IgD-negative memory B cell (primary cell): Measurements from ENCODE around the gene ADRA2C. TPM values are rescaled to one million over a fixed set of nuclear protein-coding genes. Genes with fewer than 3 reads are reported as not detected.
A peak's percentile ranks its signal among the peaks of the same experiment; 100 is the strongest.

ENCODE experiments used
- H3K27ac Mint-ChIP-seq, 3 donors: one replicate each; pipeline ENCODE4 v1.8.0; 2020 to 2022; ENCODE audit warnings: mild to moderate bottlenecking in 3 of 3, mixed read lengths in 3 of 3, moderate library complexity in 1 of 3
- H3K27me3 Mint-ChIP-seq: one replicate; pipeline ENCODE4 v1.8.0; 2021; ENCODE audit warnings: mixed read lengths
- H3K36me3 Mint-ChIP-seq: one replicate; pipeline ENCODE4 v1.8.0; 2020; ENCODE audit warnings: mild to moderate bottlenecking, mixed read lengths
- H3K4me1 Mint-ChIP-seq, 3 donors: one replicate each; pipeline ENCODE4 v1.8.0; 2020 to 2022; ENCODE audit warnings: mixed read lengths in 3 of 3, mild to moderate bottlenecking in 1 of 3
- H3K4me3 Mint-ChIP-seq, 4 donors: one replicate each; pipeline ENCODE4 v1.8.0; 2020 to 2022; ENCODE audit warnings: mild to moderate bottlenecking in 4 of 4, mixed read lengths in 4 of 4, moderate library complexity in 3 of 4
- H3K9me3 Mint-ChIP-seq, 3 donors: one replicate each; pipeline ENCODE4 v1.8.0; 2020 to 2021; ENCODE audit warnings: mixed read lengths in 3 of 3, mild to moderate bottlenecking in 1 of 3
- polyA plus RNA-seq: library from polyadenylated mRNA; unstranded; fragments of 300-500 nt; fragmentation: Illumina TruSeq; gene quantifications from one replicate; pipeline ENCODE4 v1.2.3, GENCODE V29; 2021

The ADRA2C gene
- polyA plus RNA-seq, 1 donor from 2014 or later: not detected

GRCh38 chr4:3727847-3728469, 38.2 kb upstream of the ADRA2C start:
- Mint-ChIP-seq H3K36me3 (no peaks in the 10 kb centered on the region), H3K9me3 (peaks cover 0 to 1% (median 0%) of the 10 kb centered on the region in 3 donors), H3K27me3 (peaks cover 20% of the 10 kb centered on the region), H3K27ac (no peak overlapping the region), H3K4me1 (peaks cover 0 to 3% (median 0%) of the 10 kb centered on the region in 3 donors), H3K4me3 (no peak overlapping the region)

- H3K4me3 Mint-ChIP-seq: no peak overlapping the region
- H3K27ac Mint-ChIP-seq: peak overlapping the region in 1 of 3 donors; percentile 4
- no peaks in the 10 kb centered on the region for H3K36me3 Mint-ChIP-seq
- H3K9me3 Mint-ChIP-seq: peaks cover 0 to 1% (median 0%) of the 10 kb centered on the region in 3 donors
- H3K4me1 Mint-ChIP-seq: peaks cover 0 to 3% (median 0%) of the 10 kb centered on the region in 3 donors
- H3K27me3 Mint-ChIP-seq: peaks cover 18% of the 10 kb centered on the region
Observed at GRCh38 chr4:3729188-3729881, 36.9 kb upstream of the ADRA2C start.

- no peaks in the 10 kb centered on the region for H3K4me1 Mint-ChIP-seq
- H3K4me3 Mint-ChIP-seq: no peak overlapping the region
- no peaks in the 10 kb centered on the region for H3K36me3 Mint-ChIP-seq
- no peak overlapping the region for H3K27ac Mint-ChIP-seq
- peaks cover 0 to 1% (median 0%) of the 10 kb centered on the region in 3 donors for H3K9me3 Mint-ChIP-seq
- peaks cover 12% of the 10 kb centered on the region for H3K27me3 Mint-ChIP-seq
Observed at GRCh38 chr4:3729882-3730226, 36.3 kb upstream of the ADRA2C start.

DNA sequence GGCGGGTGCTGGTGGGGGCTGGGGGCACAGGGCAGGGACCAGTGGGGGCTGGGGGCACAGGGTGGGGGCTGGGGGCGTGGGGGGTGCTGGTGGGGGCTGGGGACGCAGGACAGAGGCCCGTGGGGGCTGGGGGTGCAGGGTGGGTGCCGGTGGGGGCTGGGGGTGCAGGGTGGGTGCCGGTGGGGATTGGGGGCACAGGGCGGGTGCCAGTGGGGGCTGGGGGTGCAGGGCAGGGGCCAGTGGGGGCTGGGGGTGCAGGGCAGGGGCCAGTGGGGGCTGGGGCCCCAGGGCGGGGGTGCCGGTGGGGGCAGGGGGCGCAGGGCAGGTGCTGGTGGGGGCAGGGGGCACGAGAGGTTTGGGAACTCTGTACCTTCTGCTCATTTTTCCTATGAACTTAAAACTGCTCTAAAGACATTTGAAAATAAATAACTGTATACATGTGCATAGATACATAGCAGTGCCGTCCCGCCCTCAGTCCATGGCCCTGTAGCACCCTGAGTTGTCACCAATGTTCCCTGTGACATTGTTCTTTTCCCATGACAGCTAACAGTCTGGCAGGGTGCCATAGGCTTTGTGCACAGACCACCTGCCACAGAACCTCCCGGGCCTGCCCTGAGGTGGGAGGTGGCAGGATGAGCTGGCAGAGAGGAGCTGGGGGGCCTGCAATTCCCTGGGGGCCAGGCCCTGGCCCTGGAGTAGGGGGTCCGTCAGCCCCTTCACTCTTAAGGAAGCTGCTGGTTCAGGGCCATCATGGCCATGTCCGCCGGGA, 35.6 kb upstream of the ADRA2C start:
- Mint-ChIP-seq H3K4me3 (no peak overlapping the region), H3K27me3 (peaks cover 12% of the 10 kb centered on the region), H3K4me1 (no peaks in the 10 kb centered on the region), H3K9me3 (peaks cover 0 to 1% (median 0%) of the 10 kb centered on the region in 3 donors), H3K36me3 (no peaks in the 10 kb centered on the region), H3K27ac (no peak overlapping the region)

DNA sequence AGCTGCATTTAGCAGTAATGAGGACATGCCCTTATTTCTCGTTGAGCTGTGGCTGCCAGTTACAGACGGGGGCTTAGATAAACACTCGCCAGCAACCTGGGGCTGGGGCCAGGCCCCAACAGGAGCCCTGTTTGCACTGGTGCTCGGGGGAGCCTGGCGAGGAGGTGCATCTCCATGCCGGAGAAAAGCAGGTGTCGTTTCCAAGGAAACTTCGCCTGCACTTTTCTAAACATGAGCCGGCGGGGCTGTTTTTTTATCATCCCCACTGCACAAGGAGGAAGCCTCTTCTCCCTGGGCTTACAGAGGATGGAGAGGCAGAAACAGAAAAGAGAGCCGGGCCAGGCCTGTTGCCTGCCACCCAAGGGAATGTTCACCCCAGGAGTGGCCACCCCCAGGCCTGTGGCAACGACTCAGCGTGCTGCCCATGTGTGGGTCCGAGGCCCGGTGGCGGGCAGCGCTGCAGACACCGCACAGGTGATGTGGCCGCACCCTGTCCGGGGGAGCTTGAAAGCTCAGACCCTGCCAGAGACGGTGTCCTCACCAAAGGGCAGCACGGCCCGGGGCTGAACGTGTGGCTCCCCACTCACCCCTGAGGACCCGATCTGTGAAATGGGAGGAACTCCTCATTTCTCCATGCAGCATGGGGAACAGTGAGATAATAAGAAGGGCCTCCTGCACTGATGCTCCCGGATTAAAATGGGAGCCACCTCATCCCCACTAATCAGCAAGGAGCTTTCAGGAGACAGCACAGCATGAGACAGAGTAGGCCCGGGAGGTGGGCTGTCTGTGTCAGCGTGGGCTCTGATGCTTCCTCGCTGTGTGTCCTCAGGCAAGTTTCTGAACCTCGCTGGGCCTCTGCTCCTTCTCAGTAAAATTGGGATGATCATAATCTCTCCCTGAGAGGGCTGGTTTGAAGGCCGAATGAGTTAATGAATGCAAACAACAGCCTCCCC, 33.8 kb upstream of the ADRA2C start:
- no peaks in the 10 kb centered on the region for H3K36me3 Mint-ChIP-seq
- no peaks in the 10 kb centered on the region for H3K4me1 Mint-ChIP-seq
- no peak overlapping the region for H3K4me3 Mint-ChIP-seq
- peaks cover 0 to 3% (median 1%) of the 10 kb centered on the region in 3 donors for H3K9me3 Mint-ChIP-seq
- H3K27ac Mint-ChIP-seq: peak overlapping the region in 1 of 3 donors; percentile 43
- peaks cover 21% of the 10 kb centered on the region for H3K27me3 Mint-ChIP-seq

DNA sequence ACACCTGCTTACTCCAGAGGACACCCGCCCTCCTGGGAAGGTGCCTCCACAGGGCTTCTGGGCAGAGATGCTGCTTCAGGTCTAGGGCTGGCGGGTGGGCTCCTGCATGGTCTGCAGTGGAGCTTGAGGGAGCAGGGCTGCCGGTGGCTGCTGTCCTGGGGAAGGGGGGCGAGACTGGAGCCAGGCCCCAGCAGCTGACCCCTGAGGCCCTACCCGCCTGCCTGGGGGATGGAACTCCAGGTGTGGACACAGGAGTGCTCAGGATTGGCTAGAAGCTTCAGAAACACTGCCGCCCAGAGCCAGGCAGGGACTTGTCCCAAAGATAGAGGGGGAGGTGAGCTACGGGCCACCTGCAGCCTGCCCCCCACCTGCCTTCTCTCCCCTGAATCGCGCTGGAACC, 33.0 kb upstream of the ADRA2C start:
- Mint-ChIP-seq H3K4me1 (no peaks in the 10 kb centered on the region), H3K36me3 (no peaks in the 10 kb centered on the region)

DNA sequence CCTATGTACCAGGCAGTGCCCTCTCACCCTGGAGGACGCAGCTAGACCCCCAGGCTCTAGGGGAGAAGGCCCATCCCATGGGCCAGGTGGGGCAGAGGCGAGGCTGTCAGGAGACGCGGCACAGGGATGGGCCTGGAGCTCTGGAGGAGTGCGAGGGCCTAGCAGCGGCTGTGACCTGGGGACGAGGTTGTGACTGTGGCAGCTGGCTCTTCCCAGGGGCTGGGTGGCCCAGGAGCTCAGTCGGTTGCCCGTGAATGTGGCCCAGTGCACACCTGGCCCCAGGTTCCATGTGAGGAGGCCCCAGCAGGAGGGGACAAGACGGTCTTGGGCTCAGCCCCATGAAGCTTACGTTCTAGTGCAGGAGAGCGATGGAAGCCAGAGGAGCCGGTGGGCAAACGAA, 31.0 kb upstream of the ADRA2C start:
- peaks cover 0 to 3% (median 0%) of the 10 kb centered on the region in 3 donors for H3K9me3 Mint-ChIP-seq
- H3K36me3 Mint-ChIP-seq: no peaks in the 10 kb centered on the region
- no peak overlapping the region for H3K4me3 Mint-ChIP-seq
- peaks cover 15% of the 10 kb centered on the region for H3K27me3 Mint-ChIP-seq
- no peak overlapping the region for H3K27ac Mint-ChIP-seq
- H3K4me1 Mint-ChIP-seq: peaks cover 0 to 2% (median 0%) of the 10 kb centered on the region in 3 donors

More for the DNA sequence above, 33.0 kb upstream of the ADRA2C start:
- Mint-ChIP-seq H3K27me3 (peaks cover 24% of the 10 kb centered on the region), H3K27ac (no peak overlapping the region), H3K4me3 (no peak overlapping the region), H3K9me3 (peaks cover 0 to 3% (median 1%) of the 10 kb centered on the region in 3 donors)

DNA sequence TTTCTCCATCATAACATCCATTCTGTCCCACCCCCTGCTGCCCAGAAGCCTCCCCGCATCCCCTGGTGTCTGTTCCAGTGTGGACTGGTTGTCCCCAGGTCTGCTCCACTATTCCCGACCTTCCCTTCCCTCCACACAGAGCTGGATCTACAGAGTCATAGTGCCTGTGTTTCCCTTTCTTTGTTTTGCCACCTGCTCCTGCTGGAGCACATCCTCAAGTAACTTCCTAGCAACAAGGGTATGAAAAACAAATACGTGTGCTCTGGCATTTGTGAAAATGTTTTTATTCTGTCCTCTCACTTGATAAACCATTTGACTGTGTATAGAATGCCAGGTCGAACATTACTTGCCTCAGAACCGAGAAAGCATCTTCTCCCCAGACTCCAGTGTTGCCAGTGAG, 29.9 kb upstream of the ADRA2C start:
- Mint-ChIP-seq H3K4me1 (peaks cover 0 to 2% (median 0%) of the 10 kb centered on the region in 3 donors), H3K27ac (no peak overlapping the region), H3K4me3 (no peak overlapping the region), H3K27me3 (peaks cover 18% of the 10 kb centered on the region), H3K36me3 (no peaks in the 10 kb centered on the region), H3K9me3 (peaks cover 0 to 3% (median 0%) of the 10 kb centered on the region in 3 donors)

- Mint-ChIP-seq H3K9me3 (peaks cover 0 to 3% (median 0%) of the 10 kb centered on the region in 3 donors), H3K27ac (no peak overlapping the region), H3K4me3 (no peak overlapping the region), H3K4me1 (peaks cover 0 to 2% (median 0%) of the 10 kb centered on the region in 3 donors), H3K36me3 (no peaks in the 10 kb centered on the region), H3K27me3 (peaks cover 18% of the 10 kb centered on the region)
Observed at GRCh38 chr4:3736806-3737205, 29.4 kb upstream of the ADRA2C start.

DNA sequence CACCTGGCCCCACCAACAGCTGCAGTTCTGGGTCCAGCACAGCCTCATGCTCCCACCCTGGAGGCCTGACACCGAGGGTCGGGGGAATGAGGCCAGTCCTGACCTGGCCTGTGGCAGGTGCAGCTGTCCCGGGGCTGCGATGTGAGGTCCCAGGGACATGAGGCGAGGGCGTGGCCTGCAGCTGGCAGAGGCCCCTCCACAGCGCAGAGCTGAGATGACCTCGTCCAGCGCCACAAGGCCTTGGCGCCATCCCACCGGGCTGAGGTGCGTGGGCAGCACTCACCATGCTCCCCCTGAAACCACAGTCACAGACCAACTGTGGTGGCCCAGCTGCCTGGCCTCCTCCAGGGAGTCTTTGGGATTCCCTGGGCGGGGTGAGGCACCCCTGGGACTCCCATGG, 26.6 kb upstream of the ADRA2C start:
- Mint-ChIP-seq H3K4me1 (peaks cover 0 to 2% (median 0%) of the 10 kb centered on the region in 3 donors), H3K4me3 (no peak overlapping the region), H3K36me3 (no peaks in the 10 kb centered on the region), H3K27me3 (peaks cover 23% of the 10 kb centered on the region), H3K9me3 (peaks cover 2 to 8% (median 2%) of the 10 kb centered on the region in 3 donors), H3K27ac (no peak overlapping the region)

GRCh38 chr4:3740256-3740655, 25.9 kb upstream of the ADRA2C start:
- Mint-ChIP-seq H3K36me3 (no peaks in the 10 kb centered on the region), H3K4me1 (peaks cover 0 to 2% (median 0%) of the 10 kb centered on the region in 3 donors), H3K9me3 (peaks cover 2 to 8% (median 2%) of the 10 kb centered on the region in 3 donors), H3K27ac (no peak overlapping the region), H3K4me3 (no peak overlapping the region), H3K27me3 (peaks cover 30% of the 10 kb centered on the region)

GRCh38 chr4:3741217-3742011, 24.8 kb upstream of the ADRA2C start:
- Mint-ChIP-seq H3K27ac (no peak overlapping the region), H3K4me1 (peaks cover 0 to 8% (median 1%) of the 10 kb centered on the region in 3 donors), H3K36me3 (no peaks in the 10 kb centered on the region), H3K27me3 (peaks cover 34% of the 10 kb centered on the region), H3K4me3 (no peak overlapping the region), H3K9me3 (peaks cover 2 to 6% (median 4%) of the 10 kb centered on the region in 3 donors)

GRCh38 chr4:3742610-3743009, 23.6 kb upstream of the ADRA2C start:
- Mint-ChIP-seq H3K27ac (no peak overlapping the region), H3K27me3 (peaks cover 32% of the 10 kb centered on the region), H3K4me1 (peaks cover 0 to 8% (median 1%) of the 10 kb centered on the region in 3 donors), H3K4me3 (no peak overlapping the region), H3K9me3 (peaks cover 2 to 5% (median 4%) of the 10 kb centered on the region in 3 donors), H3K36me3 (no peaks in the 10 kb centered on the region)
